T follicular helper cell (primary cell): Measurements from ENCODE around the gene COL5A1.
"Not testable (repeated sequence)": the region's sequence is repeated elsewhere in the genome, so short reads cannot be mapped to it uniquely, and the experiment has no call there.

Experiments
- DNase-seq: peaks from one replicate; pipeline ENCODE4 v3.0.0-alpha.2; 2020; ENCODE audit warnings: low read depth

COL5A1 gene

GRCh38 chr9:134854541-134854981 lies 213.0 kb downstream of the COL5A1 start:
- DNase-seq = no peak

GRCh38 chr9:134855231-134855899 lies 213.8 kb downstream of the COL5A1 start:
- no peak for DNase-seq

GRCh38 chr9:134855900-134856377 lies 214.3 kb downstream of the COL5A1 start:
- DNase-seq = no peak

- DNase-seq = not testable (repeated sequence)
Measured at GRCh38 chr9:134857451-134857850, 215.8 kb downstream of the COL5A1 start.

GRCh38 chr9:134858051-134858841 lies 216.6 kb downstream of the COL5A1 start:
- DNase-seq = no peak

- DNase-seq = no peak
Measured at GRCh38 chr9:134860510-134860909, 218.9 kb downstream of the COL5A1 start.

GRCh38 chr9:134861595-134862334 lies 220.2 kb downstream of the COL5A1 start:
- DNase-seq = no peak

- no peak for DNase-seq
Measured at GRCh38 chr9:134863306-134863902, 221.8 kb downstream of the COL5A1 start.

GRCh38 chr9:134863941-134864820 lies 222.6 kb downstream of the COL5A1 start:
- DNase-seq = no peak

GRCh38 chr9:134864821-134865190 lies 223.2 kb downstream of the COL5A1 start:
- no peak for DNase-seq

- no peak for DNase-seq
Measured at GRCh38 chr9:134867917-134868750, 226.5 kb downstream of the COL5A1 start.

GRCh38 chr9:134868751-134869553 lies 227.3 kb downstream of the COL5A1 start:
- DNase-seq = no peak

- DNase-seq = no peak
Measured at GRCh38 chr9:134869554-134870300, 228.1 kb downstream of the COL5A1 start.

- no peak for DNase-seq
Measured at GRCh38 chr9:134870301-134870694, 228.7 kb downstream of the COL5A1 start.

GRCh38 chr9:134870746-134871662 lies 229.4 kb downstream of the COL5A1 start:
- DNase-seq = no peak

- no peak for DNase-seq
Measured at GRCh38 chr9:134871697-134872340, 230.2 kb downstream of the COL5A1 start.
